ENCODE results near the gene AARS2.

DNA sequence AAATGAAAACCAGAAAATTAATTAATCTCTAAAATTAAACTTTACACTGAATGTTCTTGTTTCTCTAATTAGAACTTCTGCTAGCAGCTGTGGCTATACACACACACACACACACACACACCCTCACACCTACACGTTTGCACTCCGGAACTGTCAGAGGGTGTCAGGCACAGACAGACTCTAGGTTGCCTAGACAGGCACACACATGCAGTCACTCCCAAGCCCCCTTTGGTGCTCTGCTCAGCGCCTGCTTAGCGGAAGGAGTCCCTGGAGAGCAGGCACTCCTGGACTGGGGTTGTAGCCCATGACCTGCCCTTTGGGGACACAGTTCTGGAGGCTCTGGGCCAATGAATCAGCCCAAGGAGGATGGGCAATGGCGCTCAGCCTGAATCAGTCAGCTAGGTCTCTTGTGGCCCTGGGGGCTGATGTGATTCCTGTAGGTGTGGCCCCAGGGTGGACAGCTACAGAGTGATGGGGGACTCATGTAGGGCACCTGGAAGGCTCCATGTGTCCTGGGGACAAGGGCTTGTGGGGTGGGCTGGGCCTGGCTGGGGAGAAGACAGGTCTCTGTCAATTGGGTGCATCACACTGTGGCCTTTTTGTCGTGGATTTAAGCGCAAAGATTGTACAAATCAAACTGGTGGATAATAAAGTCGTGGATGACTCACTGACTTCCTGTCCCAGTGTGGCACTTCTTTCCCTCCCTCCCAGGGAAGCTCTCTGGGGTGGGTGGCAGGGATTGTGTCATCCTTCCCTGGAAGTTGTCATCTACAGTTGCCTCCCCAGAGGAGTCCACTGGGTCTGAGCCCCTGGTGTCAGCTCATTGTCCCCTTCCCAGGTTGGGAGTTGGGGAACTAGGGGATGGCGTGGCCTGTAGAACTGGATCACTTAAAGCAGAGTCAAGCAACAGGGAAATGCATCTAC lies 34.1 kb downstream of the AARS2 start:
- no peak for TF ChIP-seq TAF1 (conservative IDR thresholded peaks at IDR 0.05)
- TF ChIP-seq, protein P1, sequence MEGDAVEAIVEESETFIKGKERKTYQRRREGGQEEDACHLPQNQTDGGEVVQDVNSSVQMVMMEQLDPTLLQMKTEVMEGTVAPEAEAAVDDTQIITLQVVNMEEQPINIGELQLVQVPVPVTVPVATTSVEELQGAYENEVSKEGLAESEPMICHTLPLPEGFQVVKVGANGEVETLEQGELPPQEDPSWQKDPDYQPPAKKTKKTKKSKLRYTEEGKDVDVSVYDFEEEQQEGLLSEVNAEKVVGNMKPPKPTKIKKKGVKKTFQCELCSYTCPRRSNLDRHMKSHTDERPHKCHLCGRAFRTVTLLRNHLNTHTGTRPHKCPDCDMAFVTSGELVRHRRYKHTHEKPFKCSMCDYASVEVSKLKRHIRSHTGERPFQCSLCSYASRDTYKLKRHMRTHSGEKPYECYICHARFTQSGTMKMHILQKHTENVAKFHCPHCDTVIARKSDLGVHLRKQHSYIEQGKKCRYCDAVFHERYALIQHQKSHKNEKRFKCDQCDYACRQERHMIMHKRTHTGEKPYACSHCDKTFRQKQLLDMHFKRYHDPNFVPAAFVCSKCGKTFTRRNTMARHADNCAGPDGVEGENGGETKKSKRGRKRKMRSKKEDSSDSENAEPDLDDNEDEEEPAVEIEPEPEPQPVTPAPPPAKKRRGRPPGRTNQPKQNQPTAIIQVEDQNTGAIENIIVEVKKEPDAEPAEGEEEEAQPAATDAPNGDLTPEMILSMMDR (IDR thresholded peaks at IDR 0.05; ENCODE audit: low read depth, low read length, missing input control) = no peak
- TF ChIP-seq, protein P2, sequence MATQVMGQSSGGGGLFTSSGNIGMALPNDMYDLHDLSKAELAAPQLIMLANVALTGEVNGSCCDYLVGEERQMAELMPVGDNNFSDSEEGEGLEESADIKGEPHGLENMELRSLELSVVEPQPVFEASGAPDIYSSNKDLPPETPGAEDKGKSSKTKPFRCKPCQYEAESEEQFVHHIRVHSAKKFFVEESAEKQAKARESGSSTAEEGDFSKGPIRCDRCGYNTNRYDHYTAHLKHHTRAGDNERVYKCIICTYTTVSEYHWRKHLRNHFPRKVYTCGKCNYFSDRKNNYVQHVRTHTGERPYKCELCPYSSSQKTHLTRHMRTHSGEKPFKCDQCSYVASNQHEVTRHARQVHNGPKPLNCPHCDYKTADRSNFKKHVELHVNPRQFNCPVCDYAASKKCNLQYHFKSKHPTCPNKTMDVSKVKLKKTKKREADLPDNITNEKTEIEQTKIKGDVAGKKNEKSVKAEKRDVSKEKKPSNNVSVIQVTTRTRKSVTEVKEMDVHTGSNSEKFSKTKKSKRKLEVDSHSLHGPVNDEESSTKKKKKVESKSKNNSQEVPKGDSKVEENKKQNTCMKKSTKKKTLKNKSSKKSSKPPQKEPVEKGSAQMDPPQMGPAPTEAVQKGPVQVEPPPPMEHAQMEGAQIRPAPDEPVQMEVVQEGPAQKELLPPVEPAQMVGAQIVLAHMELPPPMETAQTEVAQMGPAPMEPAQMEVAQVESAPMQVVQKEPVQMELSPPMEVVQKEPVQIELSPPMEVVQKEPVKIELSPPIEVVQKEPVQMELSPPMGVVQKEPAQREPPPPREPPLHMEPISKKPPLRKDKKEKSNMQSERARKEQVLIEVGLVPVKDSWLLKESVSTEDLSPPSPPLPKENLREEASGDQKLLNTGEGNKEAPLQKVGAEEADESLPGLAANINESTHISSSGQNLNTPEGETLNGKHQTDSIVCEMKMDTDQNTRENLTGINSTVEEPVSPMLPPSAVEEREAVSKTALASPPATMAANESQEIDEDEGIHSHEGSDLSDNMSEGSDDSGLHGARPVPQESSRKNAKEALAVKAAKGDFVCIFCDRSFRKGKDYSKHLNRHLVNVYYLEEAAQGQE (IDR thresholded peaks at IDR 0.05) = no peak
